Measurements from ENCODE around the gene ZNF423. TPM values are rescaled to one million over a fixed set of nuclear protein-coding genes. Genes with fewer than 3 reads are reported as not detected.

The ZNF423 gene
- total RNA-seq, 1 experiment from 2014 or later: 0.49 TPM

GRCh38 chr16:49464093-49464492 is 391.8 kb downstream of the ZNF423 start:
- no peaks in the 10 kb centered on the region for H3K27me3 ChIP-seq (ENCODE audit: control insufficient read depth, insufficient read depth, low read length)
- CTCF ChIA-PET: no interaction called here

GRCh38 chr16:49463529-49463928 is 392.4 kb downstream of the ZNF423 start:
- POLR2A ChIA-PET: no interaction called here
- CTCF ChIA-PET: no interaction called here
- ATAC-seq: no peak

More at GRCh38 chr16:49464093-49464492, 391.8 kb downstream of the ZNF423 start:
- no peak for TF ChIP-seq CTCF (IDR thresholded peaks at IDR 0.05)
- TF ChIP-seq SIN3A (IDR thresholded peaks at IDR 0.05; ENCODE audit: borderline replicate concordance, insufficient read depth, low read depth, low read length): no peak
- TF ChIP-seq TCF7L2 (IDR thresholded peaks at IDR 0.05; ENCODE audit: low read depth, low read length): no peak
- no peak for TF ChIP-seq REST (IDR thresholded peaks at IDR 0.05; ENCODE audit: insufficient read depth in 1 of 2, low read depth in 2 of 2, low read length in 1 of 2)
- no peak for TF ChIP-seq POLR2AphosphoS5 (IDR thresholded peaks at IDR 0.05; ENCODE audit: low read depth, low read length)
- no TSS peak for BruUV-seq (replicated peaks)
- H3K27ac ChIP-seq (ENCODE audit: low read length): no peak overlapping the region
- H3K9me3 ChIP-seq (ENCODE audit: control insufficient read depth, insufficient read depth, low read depth, low read length): no peaks in the 10 kb centered on the region
- no peak for DNase-seq (ENCODE audit: low read depth, low spot score)
- in situ Hi-C loops (cut with HindIII; ENCODE audit: low pct_unique_long_range_greater_than_20kb, low sequenced_read_pairs): no loop called here
- no peaks in the 10 kb centered on the region for H3K36me3 ChIP-seq (ENCODE audit: control insufficient read depth, insufficient read depth, low read length)
- POLR2A ChIA-PET: no interaction called here
- no peak for ATAC-seq
- no peaks in the 10 kb centered on the region for H3K4me1 ChIP-seq (ENCODE audit: control insufficient read depth, insufficient read depth, low read length)
- intact Hi-C loops (cut with micrococcal nuclease; ENCODE audit: unreplicated experiment): no loop called here
- no peak overlapping the region for H3K4me3 ChIP-seq (ENCODE audit: low read depth in 2 of 2, low read length in 2 of 2)

More at GRCh38 chr16:49463529-49463928, 392.4 kb downstream of the ZNF423 start:
- no TSS peak for BruUV-seq (replicated peaks)
- no peaks in the 10 kb centered on the region for H3K27me3 ChIP-seq (ENCODE audit: control insufficient read depth, insufficient read depth, low read length)
- no peak overlapping the region for H3K27ac ChIP-seq (ENCODE audit: low read length)
- DNase-seq (ENCODE audit: low read depth, low spot score): no peak
- no peaks in the 10 kb centered on the region for H3K4me1 ChIP-seq (ENCODE audit: control insufficient read depth, insufficient read depth, low read length)
- TF ChIP-seq CTCF (IDR thresholded peaks at IDR 0.05): no peak
- no peak for TF ChIP-seq POLR2AphosphoS5 (IDR thresholded peaks at IDR 0.05; ENCODE audit: low read depth, low read length)
- TF ChIP-seq REST (IDR thresholded peaks at IDR 0.05; ENCODE audit: insufficient read depth in 1 of 2, low read depth in 2 of 2, low read length in 1 of 2): no peak
- TF ChIP-seq TCF7L2 (IDR thresholded peaks at IDR 0.05; ENCODE audit: low read depth, low read length): no peak
- TF ChIP-seq SIN3A (IDR thresholded peaks at IDR 0.05; ENCODE audit: borderline replicate concordance, insufficient read depth, low read depth, low read length): no peak
- in situ Hi-C loops (cut with HindIII; ENCODE audit: low pct_unique_long_range_greater_than_20kb, low sequenced_read_pairs) (no loop called here), intact Hi-C loops (cut with micrococcal nuclease; ENCODE audit: unreplicated experiment) (no loop called here)
- no peaks in the 10 kb centered on the region for H3K9me3 ChIP-seq (ENCODE audit: control insufficient read depth, insufficient read depth, low read depth, low read length)
- H3K36me3 ChIP-seq (ENCODE audit: control insufficient read depth, insufficient read depth, low read length): no peaks in the 10 kb centered on the region
- no peak overlapping the region for H3K4me3 ChIP-seq (ENCODE audit: low read depth in 2 of 2, low read length in 2 of 2)
